RCC 7860 (cell line): ENCODE results near the gene TRIM44.
"Not testable (repeated sequence)": the region's sequence is repeated elsewhere in the genome, so short reads cannot be mapped to it uniquely, and the experiment has no call there.

Source experiments
- DNase-seq: peaks from one replicate; pipeline ENCODE4 v3.0.0-alpha.2; 2015; ENCODE audit warnings: low spot score
- FAIRE-seq: peaks from 2 replicates; lab custom pipeline; 2012; peaks lifted over from hg19 to GRCh38; lab: Jason Lieb, UNC

Gene TRIM44

DNA sequence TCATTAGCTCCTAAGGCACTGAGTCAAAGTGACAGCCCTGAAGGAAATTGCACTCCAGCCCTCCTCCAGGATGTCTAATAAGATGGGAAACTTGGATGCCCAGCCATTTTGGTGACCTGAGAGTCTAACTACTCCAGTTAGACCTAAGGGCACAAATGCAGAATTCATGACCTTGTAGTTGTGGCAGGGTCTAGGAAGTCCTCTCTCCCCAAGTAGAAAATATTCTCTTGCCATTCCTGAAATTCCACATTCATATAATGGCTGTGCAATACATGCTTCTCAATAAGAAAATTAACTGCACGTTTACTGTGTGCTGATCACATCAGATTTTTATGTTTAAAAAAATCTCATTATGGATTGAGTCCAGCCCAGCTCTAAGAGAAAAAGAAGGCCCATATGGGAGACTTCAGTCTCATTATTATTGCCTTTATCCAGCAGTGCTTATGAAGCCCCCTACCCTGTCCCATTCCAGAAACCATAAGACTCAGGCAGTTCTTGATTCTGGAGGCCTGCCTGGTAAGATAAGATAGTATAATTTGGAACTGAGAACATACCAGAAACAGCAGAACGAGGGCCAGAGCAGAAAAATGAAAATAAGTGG, 147.6 kb downstream of the TRIM44 start:
- DNase-seq: no peak
- FAIRE-seq: no peak

DNA sequence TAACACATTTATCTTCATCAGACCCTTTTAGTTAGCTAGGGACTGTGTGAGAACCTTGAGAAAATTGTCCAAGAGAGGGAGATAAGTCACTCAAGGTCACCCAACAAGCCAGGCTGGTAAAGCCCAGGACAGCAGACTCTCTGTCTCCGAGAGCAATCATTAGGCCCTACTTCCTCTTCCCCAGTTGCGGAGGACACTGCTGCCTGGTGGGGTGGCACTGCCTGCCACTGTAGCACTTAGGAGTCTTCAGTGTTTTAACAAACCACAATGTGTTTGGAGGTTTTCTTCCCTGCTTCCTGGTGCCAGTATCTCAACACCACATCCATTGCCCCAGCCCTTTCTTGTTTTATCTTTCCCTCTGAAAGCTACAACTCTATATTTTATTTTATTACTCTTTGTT, 149.2 kb downstream of the TRIM44 start:
- FAIRE-seq: no peak
- no peak for DNase-seq

DNA sequence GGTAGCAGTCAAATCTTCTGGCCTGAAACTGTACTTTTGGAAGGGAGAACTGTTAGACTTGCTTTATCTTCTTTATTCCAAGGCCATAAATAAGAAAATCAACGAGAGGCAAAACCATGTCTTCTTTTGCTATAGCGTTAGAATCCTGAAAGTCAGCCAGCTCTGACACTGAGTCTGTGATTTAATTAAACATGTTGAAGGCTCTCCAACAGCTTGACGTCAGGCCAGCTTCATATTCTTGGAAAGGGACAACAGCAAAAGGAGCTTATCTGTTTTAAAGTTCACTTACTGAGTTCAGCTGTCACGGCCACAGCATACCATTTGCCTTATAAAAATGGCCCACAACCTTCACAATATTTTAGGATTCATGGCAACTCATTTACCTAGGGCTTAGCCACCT, 150.3 kb downstream of the TRIM44 start:
- FAIRE-seq (no peak), DNase-seq (no peak)

DNA sequence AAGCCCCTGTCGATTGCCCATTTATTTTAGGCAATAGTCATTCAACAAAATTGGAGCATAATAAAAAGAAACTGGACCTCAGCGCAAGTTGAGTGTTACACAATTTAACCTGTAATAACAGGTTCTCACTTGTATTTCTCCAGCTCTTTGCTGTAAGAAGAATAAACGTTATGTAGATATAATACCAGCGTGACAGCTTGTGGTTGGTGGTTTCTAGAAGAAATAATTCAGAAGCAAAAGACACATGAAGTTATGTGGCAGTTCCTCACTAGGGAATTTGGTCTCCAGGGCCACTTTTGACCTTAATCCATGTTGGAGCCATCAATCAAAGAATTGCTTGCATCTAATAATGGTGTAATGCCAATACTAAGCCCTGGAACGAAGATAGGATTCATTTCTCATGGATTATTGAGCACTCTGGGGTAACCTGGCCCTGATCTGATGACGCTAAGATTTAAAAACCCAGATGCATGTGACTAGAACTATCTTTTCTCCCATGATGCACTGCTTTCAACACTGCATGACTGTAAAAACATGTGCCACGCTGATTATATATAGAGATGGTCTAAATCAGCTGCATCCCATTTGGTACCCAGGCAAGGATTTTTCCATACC, 151.6 kb downstream of the TRIM44 start:
- FAIRE-seq (no peak), DNase-seq (no peak)

DNA sequence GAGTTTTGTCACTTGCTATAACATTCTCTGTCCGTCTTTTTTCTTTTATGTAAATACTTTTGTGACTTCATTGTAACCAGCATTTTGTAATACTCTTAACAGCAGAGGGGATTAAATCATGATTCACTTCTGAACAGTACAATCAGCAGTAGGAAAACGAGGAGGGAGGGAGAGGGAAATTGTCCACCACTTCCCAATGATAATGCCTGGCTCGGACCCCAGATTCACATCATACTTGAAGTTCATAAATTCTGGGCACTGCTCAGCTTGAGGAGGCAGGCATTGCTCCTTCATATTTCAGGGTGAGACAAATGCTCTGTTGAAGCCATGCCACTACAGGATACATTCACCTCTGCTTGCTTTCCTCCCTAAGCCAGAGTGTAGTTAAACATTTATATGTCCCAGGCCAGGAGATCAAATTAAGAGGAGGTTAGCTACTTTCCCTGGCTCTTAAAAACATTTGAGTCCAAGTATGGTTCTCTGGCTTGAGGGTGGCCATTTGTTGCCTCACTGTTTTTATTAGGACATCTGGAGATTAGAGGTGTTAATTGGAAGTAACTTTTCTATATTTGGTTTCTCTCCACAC, 152.2 kb downstream of the TRIM44 start:
- no peak for FAIRE-seq
- DNase-seq: no peak

DNA sequence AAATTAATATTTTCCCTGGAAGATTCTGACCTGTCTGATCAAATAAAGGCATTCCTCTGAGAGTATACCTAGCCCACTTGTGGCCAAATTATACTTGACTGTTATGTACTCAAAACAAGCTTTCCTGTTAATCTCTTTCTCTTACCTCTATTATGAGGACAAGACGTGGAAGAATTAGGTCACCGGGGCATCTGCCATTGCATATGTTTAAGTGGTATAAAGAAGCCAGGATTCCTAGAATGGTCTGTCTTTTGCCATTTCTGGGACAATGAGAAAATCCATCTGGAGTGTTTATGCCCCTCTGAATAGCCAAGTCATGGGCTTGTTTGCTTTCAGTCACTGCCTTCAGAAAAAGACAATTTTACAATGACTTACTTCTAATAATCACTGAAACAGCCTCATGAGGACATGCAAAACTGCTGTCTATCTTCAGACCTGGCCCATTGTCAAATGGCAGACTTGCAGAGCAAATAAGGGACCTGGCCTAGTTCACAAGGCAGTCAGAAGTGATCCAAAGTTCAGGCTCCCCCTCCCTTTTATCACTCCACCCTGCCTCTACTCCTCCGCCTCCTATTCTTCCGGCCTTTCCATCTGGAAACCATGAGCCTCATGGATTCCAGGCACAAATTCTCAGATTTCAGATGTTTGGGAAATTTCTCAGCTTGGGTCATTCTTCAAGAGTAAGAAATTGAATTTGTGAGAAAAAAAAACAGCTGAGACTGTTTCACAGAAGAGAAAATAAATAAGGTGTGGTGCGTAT, 153.2 kb downstream of the TRIM44 start:
- DNase-seq (no peak), FAIRE-seq (no peak)

DNA sequence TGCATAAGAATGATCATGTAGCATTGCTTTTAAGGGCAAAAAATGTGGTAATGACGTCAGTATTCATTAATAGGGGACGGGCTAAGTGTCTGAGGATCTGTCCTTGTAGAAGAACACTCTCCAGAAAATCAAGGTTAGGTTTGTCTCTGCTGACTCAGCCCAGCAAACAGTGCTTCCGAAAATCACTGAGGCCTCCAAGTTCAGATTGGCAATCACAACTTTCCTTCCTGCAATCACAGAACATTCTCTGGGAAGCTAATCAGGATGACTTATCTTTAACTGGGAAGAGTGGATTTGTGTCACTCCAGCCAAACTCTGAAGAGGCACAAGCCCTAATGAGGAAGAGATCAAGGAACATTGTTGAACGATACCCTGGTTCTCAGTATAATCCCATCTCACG, 158.0 kb downstream of the TRIM44 start:
- DNase-seq (no peak), FAIRE-seq (no peak)

DNA sequence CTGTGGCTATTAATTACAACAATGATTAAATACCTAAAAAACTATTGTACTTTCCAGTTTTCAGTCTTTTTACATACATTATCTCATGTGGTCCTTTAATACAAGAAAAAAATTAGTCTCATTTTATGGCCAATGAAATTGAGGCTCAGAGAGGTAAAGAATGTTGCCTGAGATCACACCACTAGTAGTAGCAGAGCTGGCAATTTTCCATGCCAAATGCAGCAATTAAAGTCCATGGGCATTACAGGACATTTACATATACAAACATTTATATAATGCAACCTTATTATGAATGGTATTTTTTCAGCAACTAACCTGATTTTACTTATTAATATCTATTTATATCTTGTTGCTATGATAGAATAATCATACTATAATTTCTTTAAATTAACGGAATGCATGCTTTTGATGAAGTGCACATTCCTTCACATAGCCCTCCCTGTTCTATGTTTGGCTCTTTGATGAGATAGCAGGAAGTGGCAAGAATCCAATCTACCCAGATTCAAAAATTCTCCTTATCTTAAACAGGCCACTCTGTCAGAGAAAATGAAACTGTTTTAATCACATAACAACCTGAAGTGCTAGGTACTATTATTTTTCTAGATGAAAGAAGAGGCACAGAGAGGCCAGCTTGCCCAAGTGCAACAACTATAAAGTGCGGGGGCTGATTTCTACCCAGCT, 160.4 kb downstream of the TRIM44 start:
- FAIRE-seq: no peak
- DNase-seq: no peak

DNA sequence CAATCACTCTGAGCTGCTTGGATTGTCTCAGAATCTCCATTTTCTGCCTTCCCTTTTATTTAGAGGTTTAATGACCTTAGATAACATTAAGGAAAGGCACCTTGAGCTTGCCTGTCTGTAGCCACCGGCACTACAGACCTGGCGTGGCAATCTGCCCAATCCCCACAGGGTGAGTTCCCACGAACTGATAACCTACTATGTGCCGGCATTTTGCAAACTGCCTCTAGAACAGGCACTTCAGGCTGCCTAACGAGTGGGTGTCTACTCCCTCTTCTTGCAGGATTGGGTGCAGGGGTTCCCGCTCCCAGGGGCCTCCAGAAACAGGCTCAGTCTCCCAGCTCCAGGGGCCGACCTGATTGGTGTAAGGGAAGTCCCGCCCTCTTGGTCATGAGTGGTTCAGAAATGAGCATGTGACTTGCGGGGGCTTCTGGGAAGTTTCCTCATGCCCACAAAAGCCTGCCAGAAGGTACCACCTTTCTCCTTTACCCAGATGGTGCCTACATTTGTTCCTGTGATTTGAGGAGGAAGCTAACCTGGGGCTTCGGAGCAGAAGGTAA, 161.2 kb downstream of the TRIM44 start:
- no peak for FAIRE-seq
- DNase-seq: no peak

DNA sequence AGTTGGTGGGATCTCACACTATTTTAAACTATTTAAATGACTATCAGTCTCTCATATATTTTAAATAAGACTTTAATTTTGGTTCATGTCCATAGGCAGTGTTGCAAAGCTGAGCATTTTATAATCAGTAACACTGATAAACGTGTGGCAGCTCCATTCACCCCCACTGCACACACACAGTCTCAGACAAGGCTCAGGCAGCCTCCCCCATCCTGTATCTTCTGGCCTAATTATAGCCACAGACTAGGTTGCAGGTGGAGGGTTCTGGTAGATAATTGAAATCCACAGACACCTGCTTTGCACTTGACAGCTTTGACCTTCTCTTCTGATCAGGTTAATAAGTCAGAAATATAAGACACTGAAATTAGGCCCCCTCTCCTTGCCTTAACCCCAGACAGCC, 162.8 kb downstream of the TRIM44 start:
- no peak for DNase-seq
- no peak for FAIRE-seq

DNA sequence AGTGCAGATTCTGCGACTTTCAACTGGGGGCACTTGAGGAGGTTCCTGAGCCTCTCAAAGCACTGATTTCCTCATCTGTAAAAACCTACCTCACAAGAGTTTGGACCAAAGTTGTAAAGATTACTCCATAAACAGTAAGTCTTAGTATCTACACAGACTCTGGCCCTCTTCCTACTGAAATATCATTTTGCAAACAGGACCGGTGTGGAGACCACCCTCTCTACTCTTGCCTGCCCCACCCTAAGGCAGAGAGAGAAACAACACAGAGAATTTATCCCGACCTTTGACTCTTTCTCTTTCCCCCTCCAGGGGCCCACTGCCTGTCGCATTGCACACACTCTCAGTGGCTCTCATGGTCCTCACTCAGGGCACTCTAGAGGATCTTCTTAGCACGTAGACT, 163.4 kb downstream of the TRIM44 start:
- FAIRE-seq (no peak), DNase-seq (no peak)

DNA sequence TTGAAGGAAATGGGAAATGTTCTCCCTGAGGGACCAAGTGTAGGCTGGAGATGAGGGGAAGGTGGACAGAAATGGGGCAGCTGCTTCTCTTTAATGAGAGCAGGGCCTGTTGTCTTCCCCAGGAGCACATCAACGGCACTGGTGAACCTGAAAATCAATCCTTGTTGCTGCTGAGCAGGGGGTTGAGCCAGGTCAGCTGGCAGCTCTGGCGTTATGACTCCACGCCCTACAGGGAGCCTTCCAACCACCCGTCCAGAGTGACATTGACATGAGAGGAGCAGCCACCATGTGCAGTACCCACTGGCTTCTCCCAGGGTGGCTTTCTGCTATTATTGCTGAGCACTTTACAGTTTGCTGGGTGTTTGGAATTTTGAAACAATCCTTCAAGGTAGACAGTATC, 164.4 kb downstream of the TRIM44 start:
- FAIRE-seq: no peak
- no peak for DNase-seq

DNA sequence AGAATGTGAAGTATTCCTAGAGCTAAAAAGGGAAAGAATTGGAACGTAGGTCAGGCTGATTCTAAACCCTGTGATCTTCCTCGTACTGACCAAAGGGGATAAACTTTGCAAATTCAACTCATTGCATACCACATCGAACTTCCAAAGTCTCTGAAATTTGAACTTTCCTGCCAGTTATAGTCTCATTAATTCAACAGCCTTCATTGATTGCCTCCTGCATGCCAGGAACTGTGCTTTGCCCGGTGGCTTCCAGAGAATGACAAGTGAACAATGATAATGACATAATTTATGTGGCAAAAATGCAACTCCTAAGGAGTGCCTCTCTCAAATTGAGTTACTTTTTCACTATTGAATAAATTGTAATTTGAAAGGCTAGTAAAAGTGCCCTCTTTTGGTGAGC, 173.6 kb downstream of the TRIM44 start:
- FAIRE-seq (no peak), DNase-seq (no peak)

DNA sequence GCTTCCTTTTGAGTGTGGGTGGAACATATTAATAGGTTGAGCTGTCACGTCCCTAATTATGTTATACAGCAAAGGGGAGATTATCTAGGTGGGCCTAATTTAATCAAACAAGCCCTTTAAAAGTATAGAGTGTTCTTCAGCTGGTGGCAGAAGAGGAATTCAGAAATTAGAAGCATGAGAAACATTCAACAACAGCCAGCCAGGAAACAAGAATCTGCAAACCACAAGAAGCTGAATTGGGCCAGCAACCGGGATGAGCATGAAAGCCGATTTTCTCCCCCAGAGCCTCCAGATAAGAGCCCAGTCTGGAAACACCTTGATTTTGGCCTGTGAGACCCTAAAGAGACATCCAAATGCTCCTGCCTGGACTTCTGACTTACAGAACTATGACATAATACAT, 175.5 kb downstream of the TRIM44 start:
- no peak for FAIRE-seq
- DNase-seq: no peak

DNA sequence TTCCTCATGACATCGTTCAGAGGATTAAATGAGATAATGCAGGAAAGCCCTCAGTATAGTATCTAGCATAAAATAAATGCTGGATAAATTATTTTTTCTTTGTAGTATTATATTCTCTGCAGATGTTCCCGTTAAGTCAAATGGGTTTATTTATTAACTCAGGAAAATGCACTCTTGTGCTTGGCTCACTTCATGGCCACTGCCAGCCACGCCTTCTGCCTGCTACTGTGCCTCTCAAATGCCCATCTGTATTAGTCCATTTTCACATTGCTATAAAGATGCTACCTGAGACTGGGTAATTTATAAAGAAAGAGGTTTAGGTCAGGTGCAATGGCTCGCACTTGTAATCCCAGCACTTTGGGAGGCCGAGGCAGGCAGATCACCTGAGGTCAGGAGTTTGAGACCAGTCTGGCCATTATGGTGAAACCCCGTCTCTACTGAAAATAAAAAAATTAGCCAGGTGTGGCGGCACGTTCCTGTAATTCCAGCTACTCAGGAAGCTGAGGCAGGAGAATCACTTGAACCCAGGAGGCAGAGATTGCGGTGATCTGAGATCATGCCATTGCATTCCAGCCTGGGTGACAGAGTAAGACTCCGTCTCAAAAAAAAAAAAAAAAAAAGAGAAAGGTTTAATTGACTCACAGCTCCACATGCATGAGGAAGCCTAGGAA, 176.3 kb downstream of the TRIM44 start:
- not testable (repeated sequence) for DNase-seq, FAIRE-seq

DNA sequence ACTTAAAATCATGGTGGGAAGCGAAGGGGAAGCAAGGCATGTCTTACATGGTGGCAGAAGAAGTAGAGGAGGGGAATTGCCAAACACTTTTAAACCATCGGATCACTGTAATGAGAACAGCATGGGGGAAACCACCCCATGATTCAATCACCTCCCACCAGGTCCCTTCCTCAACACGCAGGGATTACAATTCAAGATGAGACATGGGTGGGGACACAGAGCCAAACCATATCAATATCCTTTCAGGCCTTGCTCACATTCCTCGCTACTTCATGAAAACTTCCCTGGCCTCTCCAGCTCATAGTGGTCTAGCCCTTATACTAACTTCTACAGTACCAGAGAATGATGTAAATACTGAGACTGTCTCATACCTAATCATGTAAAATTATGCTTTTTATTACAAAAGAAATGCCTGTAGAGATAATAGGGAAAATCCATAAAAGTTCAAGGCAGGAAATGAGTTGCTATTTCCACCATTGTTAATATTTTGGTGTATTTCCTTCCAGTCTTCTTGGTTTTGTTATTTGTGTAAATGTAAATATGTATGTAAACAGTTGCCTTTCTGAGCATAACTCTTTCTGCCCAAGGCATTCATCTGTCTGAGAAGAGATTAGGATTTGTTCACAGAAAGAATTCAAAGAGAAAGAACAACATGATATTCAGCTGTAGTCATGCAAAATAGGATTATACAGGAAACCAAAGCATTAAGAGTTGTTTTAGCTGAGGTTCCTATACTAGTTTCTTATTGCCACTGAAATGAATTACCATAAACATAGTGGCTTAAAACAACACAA, 177.0 kb downstream of the TRIM44 start:
- FAIRE-seq (no peak), DNase-seq (no peak)

DNA sequence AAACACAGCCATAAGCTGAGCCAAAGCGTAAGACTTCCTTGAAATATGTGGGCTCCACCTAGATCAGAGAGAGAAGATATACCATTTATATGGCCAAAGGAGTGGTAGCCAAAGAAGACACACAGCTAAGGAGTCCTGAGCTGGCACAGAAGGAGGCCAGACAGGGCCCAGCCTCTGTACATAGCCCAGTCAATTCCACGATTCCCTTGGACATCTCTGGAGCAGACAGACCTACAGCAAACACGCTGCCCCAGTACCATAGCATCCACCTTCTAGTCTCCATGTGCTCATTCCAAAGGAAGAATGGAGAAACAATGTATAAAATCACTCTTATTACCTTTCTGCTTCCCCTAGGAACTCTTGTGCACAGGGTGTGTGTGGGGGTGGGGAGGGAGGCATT, 179.2 kb downstream of the TRIM44 start:
- DNase-seq: no peak
- FAIRE-seq: no peak

DNA sequence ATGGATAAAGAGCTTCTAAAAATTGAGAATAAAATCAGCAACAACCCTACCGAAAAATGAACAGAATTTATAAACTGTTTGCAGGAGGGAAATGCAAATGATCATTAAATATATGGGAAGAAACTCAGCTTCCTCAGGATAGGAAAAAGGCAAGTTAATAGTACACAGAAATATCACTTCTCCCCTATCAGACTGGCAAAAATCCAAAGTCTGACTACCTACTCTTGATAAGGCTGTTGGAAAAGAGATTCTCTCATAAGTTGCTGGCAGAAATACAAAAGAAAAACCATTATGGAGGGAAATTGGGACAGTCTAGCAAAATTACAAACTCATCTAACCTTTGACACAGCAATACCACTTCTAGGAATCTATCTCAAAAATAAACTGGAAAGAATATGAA, 180.4 kb downstream of the TRIM44 start:
- FAIRE-seq (no peak), DNase-seq (no peak)

DNA sequence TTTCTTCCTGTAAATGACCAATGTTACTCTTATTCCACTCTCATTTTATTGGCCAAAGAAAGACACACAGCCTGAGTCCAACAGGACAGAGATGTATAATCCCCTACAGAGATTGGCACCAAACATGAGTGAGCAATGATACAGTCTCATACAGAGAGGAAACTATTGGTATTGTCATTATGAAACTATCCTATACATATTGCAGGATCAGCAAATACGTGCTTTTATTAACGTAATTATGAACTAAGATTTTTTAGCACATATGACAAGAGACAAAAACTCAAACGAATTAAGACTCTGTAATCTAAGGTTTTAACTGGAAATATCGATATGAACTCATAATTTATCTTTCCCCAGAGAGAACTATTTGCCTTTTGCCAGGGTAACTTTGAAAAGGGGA, 182.0 kb downstream of the TRIM44 start:
- DNase-seq: no peak
- FAIRE-seq: no peak

DNA sequence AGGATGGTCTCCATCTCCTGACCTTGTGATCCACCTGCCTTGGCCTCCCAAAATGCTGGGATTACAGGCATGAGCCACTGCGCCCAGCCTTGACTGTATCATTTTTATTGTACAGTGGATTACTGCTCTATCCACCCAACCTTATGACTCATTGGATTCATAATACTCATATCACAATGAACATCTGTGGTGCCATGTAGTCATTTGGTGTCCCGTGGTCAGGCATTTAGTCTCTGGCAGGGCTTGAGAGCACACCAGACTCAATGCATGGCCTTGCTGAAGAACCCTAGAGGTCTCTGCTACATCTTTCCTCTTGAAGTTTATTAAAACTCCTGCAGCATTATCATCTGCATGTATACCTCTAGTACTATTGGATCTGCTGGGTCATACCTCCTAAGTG, 183.3 kb downstream of the TRIM44 start:
- no peak for FAIRE-seq
- DNase-seq: no peak
